GM18951 (cell line): ENCODE measurements around the gene PEA15.

Experiments used
- POLR2A ChIP-seq: IDR thresholded peaks from 4 replicates; pipeline ENCODE4 v1.6.1; 2011; ENCODE audit warnings: mild to moderate bottlenecking; ENCODE audit not compliant: insufficient read length, insufficient read depth; ENCODE audit errors: extremely low read depth
- in situ Hi-C: fragments of 300-500 bp; cut with MboI; formaldehyde crosslinking; loops from one replicate; pipeline ENCODE4 v1.12.0; 2022; ENCODE audit warnings: low sequenced_read_pairs, mixed read lengths, inconsistent platforms; ENCODE audit not compliant: unreplicated experiment

PEA15 gene

DNA sequence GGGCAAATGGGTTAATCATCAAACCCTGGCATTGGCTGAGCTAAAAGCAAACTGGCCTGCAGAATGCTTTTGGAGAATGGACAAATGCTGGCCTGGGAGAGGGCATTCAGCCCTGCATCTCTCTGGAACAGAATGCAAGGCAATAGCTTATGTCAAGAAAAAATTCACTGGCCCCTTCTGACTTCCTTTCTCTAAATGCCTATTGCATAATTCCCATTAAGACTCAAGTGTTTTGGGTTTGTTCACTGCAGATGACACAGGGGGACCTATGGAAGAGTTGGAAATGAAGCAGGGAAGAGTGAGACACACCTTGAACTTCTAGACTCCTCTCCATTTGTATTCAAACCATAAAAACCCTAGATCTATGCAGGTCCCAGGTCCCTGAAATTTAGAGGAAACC lies 15.9 kb downstream of the PEA15 start:
- in situ Hi-C loops = no loop called here
- no peak for TF ChIP-seq POLR2A

DNA sequence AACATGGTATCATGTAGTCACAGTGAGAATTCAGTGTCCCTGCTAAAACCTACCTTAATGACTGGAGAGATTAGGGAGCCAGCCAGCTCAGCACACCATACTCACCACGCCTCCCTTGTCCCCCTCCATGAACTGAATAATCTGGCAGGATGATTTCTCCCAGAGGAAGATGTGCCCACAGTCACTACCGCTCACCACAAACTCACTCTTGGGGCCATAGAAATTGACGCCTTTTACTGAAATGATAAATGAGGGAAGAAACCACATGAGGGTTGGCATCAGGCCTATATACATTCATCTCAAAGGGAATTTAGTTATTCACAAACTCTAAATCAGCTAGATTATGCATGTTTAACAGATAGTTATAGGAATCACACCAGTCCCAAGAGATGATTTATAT lies 17.4 kb downstream of the PEA15 start:
- in situ Hi-C loops = no loop called here
- no peak for TF ChIP-seq POLR2A

DNA sequence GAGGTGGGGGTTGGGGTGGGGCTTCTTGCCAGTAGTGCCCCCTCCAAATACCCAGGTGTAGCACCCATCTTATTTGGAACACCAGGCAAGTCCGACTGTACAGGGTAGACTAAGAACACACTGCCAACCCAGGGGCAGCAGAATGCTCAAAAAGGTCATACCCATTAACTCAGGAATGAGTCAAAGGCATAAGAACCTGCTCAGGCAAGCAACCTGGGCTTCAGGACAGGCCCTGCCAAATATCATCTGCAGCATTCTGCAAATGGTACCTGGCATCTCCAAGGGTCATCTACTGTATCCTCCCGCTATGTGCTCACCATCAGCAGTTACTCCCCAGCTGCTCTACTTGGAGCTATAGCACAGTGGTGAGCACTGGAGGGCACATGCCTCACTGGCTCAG lies 19.4 kb downstream of the PEA15 start:
- in situ Hi-C loops = no loop called here

DNA sequence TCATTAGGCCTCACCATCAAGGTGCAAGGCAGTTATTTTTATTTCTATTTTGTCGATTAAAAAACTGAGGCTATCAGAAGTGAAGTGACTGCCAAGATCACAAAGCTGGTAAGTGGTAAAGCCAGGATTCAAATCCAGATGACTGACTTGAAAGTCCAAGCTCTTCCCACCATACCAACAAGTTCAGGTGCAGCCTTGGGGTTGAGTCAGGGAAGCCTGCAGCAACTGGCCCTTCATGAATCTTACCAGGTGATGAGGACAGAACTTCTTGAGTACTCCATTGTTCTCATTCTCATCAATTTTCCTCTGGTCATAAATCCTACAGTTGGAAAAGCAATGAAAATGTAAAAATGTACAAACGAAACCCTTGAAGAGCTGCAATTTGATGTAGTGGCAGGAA lies 20.2 kb downstream of the PEA15 start:
- TF ChIP-seq POLR2A = no peak
- in situ Hi-C loops = no loop called here

More for the DNA sequence above, 19.4 kb downstream of the PEA15 start:
- TF ChIP-seq POLR2A = no peak

DNA sequence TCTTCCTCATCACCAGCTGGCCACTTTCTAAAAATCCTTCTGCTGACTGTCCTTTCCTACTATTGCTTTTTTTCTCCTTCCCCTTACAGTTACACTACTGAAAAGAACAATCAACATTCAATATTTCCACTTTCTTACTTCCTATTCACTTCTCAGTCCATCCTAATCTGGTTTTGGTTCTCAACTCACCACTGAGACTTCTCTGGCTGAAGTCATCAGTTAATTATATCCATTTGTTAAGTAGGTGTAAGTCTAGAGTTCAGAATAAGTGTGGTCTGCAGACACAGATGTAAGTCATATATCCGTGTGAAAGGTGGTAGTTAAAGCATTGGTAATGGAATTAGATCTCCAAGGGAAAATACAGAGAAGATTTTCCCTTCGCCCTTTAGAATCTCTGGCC lies 21.4 kb downstream of the PEA15 start:
- in situ Hi-C loops = no loop called here
- TF ChIP-seq POLR2A = no peak

DNA sequence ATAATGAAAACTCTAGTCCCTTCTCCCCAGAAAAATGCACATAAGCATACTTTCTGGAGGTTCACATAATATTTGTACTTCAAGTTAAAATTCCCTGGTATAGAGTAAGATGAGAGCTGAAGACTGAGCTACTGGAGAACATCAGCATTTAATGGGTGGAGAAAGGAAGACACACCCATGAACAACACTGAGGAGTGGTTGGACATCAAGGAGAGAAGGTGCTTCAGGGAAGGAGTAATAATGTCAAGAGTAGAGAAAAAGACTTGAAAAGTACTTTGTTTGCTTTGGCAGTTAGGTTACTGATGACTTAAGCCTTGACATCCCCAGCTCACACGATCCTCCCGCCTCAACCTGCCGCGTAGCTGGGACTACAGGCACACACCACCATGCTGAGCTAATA lies 21.9 kb downstream of the PEA15 start:
- in situ Hi-C loops = no loop called here
- no peak for TF ChIP-seq POLR2A

DNA sequence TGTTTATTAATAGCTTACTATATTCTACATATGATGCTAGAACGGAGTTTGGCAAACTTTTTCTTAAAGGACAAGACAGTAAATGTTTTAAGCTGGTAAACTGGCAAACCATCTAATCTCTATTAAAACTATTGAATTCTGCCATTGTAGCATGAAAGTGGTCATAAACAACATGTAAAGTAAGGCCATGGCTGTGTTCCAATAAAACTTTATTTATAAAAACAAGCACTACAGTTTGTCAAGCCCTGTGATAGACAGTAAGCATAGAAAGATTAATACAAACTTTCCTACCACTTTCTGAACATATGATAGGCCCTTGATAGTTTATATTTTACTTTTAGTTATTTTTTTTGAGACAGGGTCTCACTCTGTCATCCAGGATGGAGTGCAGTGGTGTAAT lies 22.4 kb downstream of the PEA15 start:
- in situ Hi-C loops = no loop called here
- no peak for TF ChIP-seq POLR2A

DNA sequence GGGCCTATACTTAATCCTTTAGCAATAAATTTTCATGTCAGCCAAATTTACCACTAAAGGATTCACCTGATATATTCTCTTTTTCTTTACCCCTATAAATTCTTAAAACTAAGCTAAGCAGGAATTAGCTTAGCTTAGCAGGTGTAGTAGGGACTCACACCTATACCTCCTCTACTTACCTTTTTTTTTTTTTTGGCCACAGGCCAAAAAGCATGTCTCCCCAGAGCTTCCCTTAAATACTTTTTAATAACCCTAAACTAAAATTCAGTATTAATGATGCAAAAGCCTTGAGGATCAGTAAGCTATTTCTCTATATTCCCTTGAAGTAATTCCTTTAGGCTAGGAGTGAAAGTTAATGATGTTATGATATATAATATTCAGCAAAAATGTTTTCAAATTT lies 23.2 kb downstream of the PEA15 start:
- TF ChIP-seq POLR2A = no peak
- in situ Hi-C loops = no loop called here

DNA sequence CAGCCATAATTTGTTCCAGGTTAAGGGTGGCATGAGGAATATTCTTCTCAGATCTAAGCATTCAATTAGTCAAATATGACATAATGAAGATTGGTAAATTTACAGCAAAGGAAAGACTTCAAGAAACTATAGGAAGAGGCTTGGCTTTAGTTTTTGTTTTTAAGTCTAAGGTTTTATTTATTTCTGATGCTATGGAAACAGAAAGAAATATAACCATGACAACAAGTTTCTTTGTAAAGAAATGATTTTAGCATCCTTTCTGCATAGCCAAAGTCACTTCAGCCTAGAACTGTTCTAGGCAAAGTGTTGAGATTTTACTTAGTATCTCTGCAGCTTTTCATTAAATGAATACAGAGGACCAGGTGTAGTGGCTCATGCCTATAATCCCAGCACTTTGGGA lies 27.7 kb downstream of the PEA15 start:
- in situ Hi-C loops = no loop called here
- TF ChIP-seq POLR2A = no peak

DNA sequence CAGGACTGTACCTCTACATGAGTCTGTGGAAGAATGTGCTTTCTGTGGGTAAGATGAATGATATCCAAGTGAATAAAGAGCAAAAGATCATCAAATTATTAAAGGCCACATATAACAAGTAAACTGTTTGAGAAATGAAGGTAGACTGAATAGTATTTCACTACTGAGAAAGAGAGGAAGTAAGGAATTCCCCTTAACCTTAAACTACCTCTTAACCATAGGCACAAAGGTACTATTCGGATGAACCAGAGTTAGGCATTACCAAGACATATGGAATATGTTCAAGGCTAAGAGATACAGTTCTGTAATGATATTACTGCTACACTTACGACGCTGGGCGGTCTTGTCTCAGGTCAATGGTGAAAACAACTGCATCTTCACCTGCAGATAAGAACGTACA lies 31.6 kb downstream of the PEA15 start:
- in situ Hi-C loops = no loop called here
- no peak for TF ChIP-seq POLR2A

DNA sequence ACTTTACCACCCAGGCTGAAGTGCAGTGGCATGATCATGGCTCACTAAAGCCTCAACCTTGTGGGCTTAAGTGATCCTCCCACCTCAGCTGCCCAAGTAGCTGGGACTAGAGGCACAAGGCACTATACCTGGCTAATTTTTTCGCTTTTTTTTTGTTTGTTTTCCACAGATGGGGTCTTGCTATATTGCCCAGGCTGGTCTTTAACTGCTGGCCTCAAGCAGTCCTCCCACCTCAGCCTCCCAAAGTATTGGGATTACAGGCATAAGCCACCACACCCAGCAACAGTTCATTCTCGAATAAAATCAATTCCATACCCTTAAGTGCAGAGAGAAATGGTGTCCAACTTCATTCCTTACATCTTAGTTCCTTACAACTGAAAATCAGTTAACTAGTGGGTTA lies 32.4 kb downstream of the PEA15 start:
- in situ Hi-C loops = no loop called here
- no peak for TF ChIP-seq POLR2A

DNA sequence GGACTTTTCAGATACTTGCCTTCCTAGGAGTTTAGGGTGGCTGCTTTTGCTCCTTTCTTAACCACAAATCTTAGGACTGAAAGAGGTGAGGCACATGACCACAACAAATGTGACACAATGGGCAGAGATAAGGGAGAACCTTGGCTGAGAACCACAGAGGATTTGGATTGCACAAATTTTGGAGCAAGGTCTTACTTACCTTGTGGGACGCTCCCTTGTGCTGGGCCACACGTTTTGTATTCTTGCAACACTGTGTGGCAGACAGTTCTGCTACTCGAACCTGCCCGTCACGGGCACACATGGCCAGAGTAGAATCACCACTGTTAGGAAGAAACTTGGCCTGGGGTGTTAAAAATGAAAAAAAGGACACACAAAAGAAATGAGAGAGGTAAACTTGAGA lies 33.2 kb downstream of the PEA15 start:
- in situ Hi-C loops = no loop called here
- no peak for TF ChIP-seq POLR2A

DNA sequence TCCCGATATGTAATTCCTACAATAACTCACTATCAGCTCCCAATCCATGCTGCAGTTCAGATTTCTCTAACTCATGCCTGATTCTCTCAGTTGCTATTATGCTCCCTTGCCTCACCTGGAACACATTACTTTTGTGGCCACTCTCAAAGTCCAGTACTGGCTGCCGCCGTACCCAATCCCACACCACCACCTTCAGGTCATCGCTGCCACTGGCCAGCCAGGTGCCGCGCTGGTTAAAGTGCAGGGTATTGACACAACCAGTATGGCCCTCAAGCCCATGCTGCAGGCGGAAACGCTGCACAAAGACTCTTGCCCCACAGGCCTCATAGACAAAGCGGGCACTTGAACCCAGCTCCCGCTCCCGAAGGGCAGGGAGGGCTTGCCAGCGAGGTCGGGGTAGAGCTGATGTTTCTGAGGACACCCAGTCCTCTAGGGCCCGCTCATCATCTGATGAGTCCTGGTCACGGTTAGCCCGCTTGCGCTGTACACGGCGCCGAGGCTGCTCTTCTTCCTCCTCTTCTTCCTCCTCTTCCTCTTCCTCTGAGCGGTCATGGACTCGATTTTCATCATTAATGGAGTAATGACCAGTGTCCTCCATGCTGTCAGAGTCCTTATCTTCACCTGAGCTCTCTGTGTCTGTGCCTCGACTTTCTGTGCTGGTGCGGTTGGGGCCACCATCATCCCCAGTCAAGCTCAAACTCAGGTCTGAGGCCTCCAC lies 34.6 kb downstream of the PEA15 start:
- in situ Hi-C loops = loop anchor here (10.0 kb wide), 1 partner anchor 125 kb away; the partner anchor contains the start of gene ATP1A2
- TF ChIP-seq POLR2A = no peak

DNA sequence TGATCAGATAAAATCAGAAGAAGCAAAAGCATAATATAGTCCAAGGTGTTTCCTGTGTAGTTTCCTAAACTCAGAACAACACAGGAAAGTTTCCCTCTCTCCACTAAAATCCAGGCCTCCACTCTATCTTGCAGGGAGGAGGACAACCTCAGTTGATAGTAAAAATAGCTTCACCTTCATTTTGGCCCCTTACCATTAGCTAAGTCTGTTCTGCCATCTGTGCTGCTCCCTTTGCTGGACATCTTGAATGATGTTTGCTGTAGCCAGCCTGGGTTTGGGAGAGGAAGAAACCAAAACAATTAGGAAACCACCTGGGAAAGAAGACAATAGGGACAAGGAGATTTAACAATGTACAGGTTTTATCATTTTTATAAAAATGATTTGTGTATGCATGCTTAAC lies 38.6 kb downstream of the PEA15 start:
- in situ Hi-C loops = loop anchor here (10.0 kb wide), 1 partner anchor 129 kb away; the partner anchor contains the start of gene ATP1A2
- no peak for TF ChIP-seq POLR2A
